Mesenchymal stem cell (in vitro differentiated cells and primary cell): Measurements from ENCODE around the gene PTGES2.

Experiments
- DNase-seq: peaks from one replicate; pipeline ENCODE4 v3.0.0-alpha.2; 2013
- H2AFZ ChIP-seq: one replicate; pipeline ENCODE4 v1.6.1; 2013; ENCODE audit warnings: low read depth, mild to moderate bottlenecking, control low read depth, inconsistent platforms, low read length, moderate library complexity
- H2AK5ac ChIP-seq: 2 replicates; pipeline ENCODE4 v1.6.1; 2013; ENCODE audit warnings: low read length, moderate library complexity, mild to moderate bottlenecking, inconsistent platforms; ENCODE audit not compliant: severe bottlenecking
- H2BK120ac ChIP-seq: one replicate; pipeline ENCODE4 v1.6.1; 2013; ENCODE audit warnings: low read depth, mild to moderate bottlenecking, inconsistent platforms, low read length, moderate library complexity
- H2BK12ac ChIP-seq, 2 experiments: one replicate each; pipeline ENCODE4 v1.6.1; 2013; ENCODE audit warnings: inconsistent platforms in 2 of 2, low read length in 2 of 2, mild to moderate bottlenecking in 2 of 2, moderate library complexity in 2 of 2, control low read depth in 1 of 2
- H2BK15ac ChIP-seq: one replicate; pipeline ENCODE4 v1.6.1; 2013; ENCODE audit warnings: mild to moderate bottlenecking, low read depth, inconsistent platforms; ENCODE audit not compliant: poor library complexity, severe bottlenecking
- H2BK5ac ChIP-seq: 2 replicates; pipeline ENCODE4 v1.6.1; 2013; ENCODE audit warnings: low read depth, mild to moderate bottlenecking, low read length, control low read depth, inconsistent platforms; ENCODE audit not compliant: poor library complexity, severe bottlenecking
- H3K14ac ChIP-seq, 2 experiments: one replicate each; pipeline ENCODE4 v1.6.1; 2013; ENCODE audit warnings: inconsistent platforms in 2 of 2, low read length in 2 of 2, control low read depth in 1 of 2, mild to moderate bottlenecking in 1 of 2, moderate library complexity in 1 of 2
- H3K18ac ChIP-seq, 2 experiments: one replicate each; pipeline ENCODE4 v1.6.1; 2013; ENCODE audit warnings: inconsistent platforms in 2 of 2, low read length in 2 of 2, control low read depth in 1 of 2, low read depth in 1 of 2, mild to moderate bottlenecking in 1 of 2
- H3K23ac ChIP-seq, 2 experiments: one replicate each; pipeline ENCODE4 v1.6.1; 2013; ENCODE audit warnings: inconsistent platforms in 2 of 2, low read length in 2 of 2, mild to moderate bottlenecking in 2 of 2, moderate library complexity in 2 of 2, control low read depth in 1 of 2
- H3K27ac ChIP-seq: 2 replicates; pipeline ENCODE4 v1.5.1; 2013; ENCODE audit warnings: mild to moderate bottlenecking, moderate library complexity, low read length, control low read depth, inconsistent platforms; ENCODE audit not compliant: poor library complexity, severe bottlenecking
- H3K27me3 ChIP-seq, 2 experiments: 2 replicates each; pipeline versions ENCODE4 v1.6.1 to v1.7.0; 2013; ENCODE audit warnings: low read length in 2 of 2, mild to moderate bottlenecking in 2 of 2, moderate library complexity in 2 of 2, control low read depth in 1 of 2, inconsistent platforms in 1 of 2; ENCODE audit not compliant: control insufficient read depth in 1 of 2, insufficient read depth in 1 of 2
- H3K36me3 ChIP-seq, 2 experiments: 2 replicates each; pipeline versions ENCODE4 v1.6.1 to v1.7.0; 2013; ENCODE audit warnings: low read length in 2 of 2, control low read depth in 1 of 2, inconsistent platforms in 1 of 2, low read depth in 1 of 2, mild to moderate bottlenecking in 1 of 2; ENCODE audit not compliant: insufficient read depth in 2 of 2, control insufficient read depth in 1 of 2
- H3K4ac ChIP-seq, 2 experiments: one replicate each; pipeline ENCODE4 v1.6.1; 2013; ENCODE audit warnings: inconsistent platforms in 2 of 2, low read length in 2 of 2, mild to moderate bottlenecking in 2 of 2, moderate library complexity in 2 of 2, control low read depth in 1 of 2, low read depth in 1 of 2
- H3K4me1 ChIP-seq: 2 replicates; pipeline ENCODE4 v1.6.1; 2013; ENCODE audit warnings: low read depth, low read length, control low read depth; ENCODE audit not compliant: control insufficient read depth, insufficient read depth
- H3K4me2 ChIP-seq: 2 replicates; pipeline ENCODE4 v1.6.1; 2013; ENCODE audit warnings: low read length, mild to moderate bottlenecking, inconsistent platforms; ENCODE audit not compliant: poor library complexity, severe bottlenecking
- H3K4me3 ChIP-seq, 2 experiments: 2 replicates each; pipeline versions ENCODE4 v1.5.1 to v1.7.0; 2013; ENCODE audit warnings: low read length in 2 of 2, mild to moderate bottlenecking in 2 of 2, control low read depth in 1 of 2, low read depth in 1 of 2; ENCODE audit not compliant: insufficient read depth in 1 of 2
- H3K79me1 ChIP-seq: replicated peaks from 2 replicates; pipeline ENCODE4 v1.6.1; 2013; ENCODE audit warnings: mild to moderate bottlenecking, control low read depth, low read length, inconsistent platforms; ENCODE audit not compliant: poor library complexity, severe bottlenecking
- H3K9ac ChIP-seq: 2 replicates; pipeline ENCODE4 v1.7.0; 2013; ENCODE audit warnings: mild to moderate bottlenecking, low read length, moderate library complexity
- H3K9me3 ChIP-seq: 2 replicates; pipeline ENCODE4 v1.7.0; 2013; ENCODE audit warnings: mild to moderate bottlenecking, low read length; ENCODE audit not compliant: control insufficient read depth
- H4K8ac ChIP-seq: one replicate; pipeline ENCODE4 v1.6.1; 2013; ENCODE audit warnings: inconsistent platforms, mild to moderate bottlenecking, low read length, moderate library complexity
- H4K91ac ChIP-seq: one replicate; pipeline ENCODE4 v1.6.1; 2013; ENCODE audit warnings: mild to moderate bottlenecking, low read length, inconsistent platforms
- WGBS: methylation state at CpG from one replicate; pipeline ENCODE4 v1.1.7; 2013; ENCODE audit warnings: mixed read lengths; 5-methylcytosine and 5-hydroxymethylcytosine counted together

PTGES2 gene

DNA sequence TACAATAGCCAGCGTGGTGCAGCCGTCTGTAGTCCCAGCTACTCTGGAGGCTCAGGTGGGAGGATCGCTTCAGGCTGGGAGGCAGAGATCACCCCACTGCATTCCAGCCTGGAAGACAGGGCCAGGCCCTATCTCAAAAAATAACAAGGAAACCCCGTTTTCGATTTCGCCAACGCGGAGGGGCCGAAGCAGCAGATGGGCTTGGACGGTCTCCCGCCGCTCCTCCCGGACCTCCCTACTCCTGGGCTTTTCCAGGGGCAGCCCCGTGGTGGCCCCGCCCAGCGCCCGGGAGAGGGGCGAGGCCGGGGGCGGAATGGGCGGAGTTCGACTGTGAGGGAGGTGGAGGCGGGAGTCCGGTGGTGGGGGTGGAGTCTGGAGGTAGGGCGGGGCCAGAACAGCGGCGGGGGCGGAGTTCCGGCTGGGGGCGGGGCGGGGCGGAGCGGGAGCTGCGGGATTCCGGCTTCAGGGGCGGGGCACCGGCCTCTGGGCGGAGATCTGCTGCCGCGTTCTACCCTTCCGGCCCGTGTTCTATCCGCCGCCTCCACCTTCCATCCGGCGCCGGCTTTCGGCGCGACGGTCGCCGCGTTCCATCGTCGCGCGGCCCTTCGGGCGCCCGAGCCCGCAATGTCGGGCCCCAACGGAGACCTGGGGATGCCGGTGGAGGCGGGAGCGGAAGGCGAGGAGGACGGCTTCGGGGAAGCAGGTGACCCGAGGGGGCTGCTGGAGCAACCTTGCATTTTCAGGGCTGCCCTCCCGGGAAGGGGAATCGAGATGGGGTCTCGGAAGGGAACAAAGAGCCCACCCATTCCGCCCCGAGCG is 32.5 kb upstream of the PTGES2 start, which contains the start of gene BBLN:
BBLN (plus strand) TSS at position 482 of the 819 bp plus-strand sequence; CDS start at position 625, 143 bp downstream.
- WGBS: under 1% methylated on average over 57 of the region's 77 CpGs
- Histone ChIP-seq H3K27me3 (no peaks in the 10 kb centered on the region), H3K4me3 (peak within 1 kb of the TSS; percentile 84 to 93), H3K4me1 (peaks cover 15% of the 10 kb centered on the region), H4K8ac (peak within 1 kb of the TSS; percentile 89), H2BK12ac (peak within 1 kb of the TSS in 1 of 2 experiments; percentile 85), H3K9me3 (no peaks in the 10 kb centered on the region), H3K4ac (peak within 1 kb of the TSS; percentile 64 to 73), H3K27ac (no peak within 1 kb of the TSS), H3K14ac (peak within 1 kb of the TSS in 1 of 2 experiments; percentile 92), H2BK15ac (no peak within 1 kb of the TSS), H3K23ac (peak within 1 kb of the TSS in 1 of 2 experiments; percentile 78), H3K79me1 (peaks cover 15% of the 10 kb centered on the region), H3K9ac (peak within 1 kb of the TSS; percentile 89), H3K18ac (peak within 1 kb of the TSS; percentile 8 to 71), H3K4me2 (peak within 1 kb of the TSS; percentile 94), H3K36me3 (peaks cover 31 to 32% of the 10 kb centered on the region in 2 experiments), H2AK5ac (no peak within 1 kb of the TSS), H4K91ac (peak within 1 kb of the TSS; percentile 57), H2BK120ac (no peak within 1 kb of the TSS), H2AFZ (peak within 1 kb of the TSS; percentile 79), H2BK5ac (no peak within 1 kb of the TSS)
- peak; percentile 94 for DNase-seq

DNA sequence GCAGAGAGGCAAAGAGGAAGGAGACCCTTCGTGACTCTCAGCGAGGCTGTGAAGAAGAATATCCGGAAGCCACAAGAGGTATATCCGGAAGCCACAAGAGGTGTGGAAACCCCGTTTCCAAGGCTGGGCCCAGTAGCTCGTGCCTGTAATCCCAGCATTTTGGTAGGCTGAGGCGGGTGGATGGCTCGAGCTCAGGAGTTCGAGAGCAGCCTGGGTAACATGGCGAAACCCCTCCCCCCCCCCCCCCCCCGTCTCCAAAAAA is 31.9 kb upstream of the PTGES2 start:
- no peak for DNase-seq
- H3K4me3 ChIP-seq: peak overlapping the region in 1 of 2 experiments; percentile 84
- no peaks in the 10 kb centered on the region for H3K9me3 ChIP-seq
- H3K4me1 ChIP-seq: peaks cover 15% of the 10 kb centered on the region
- peaks cover 26 to 27% of the 10 kb centered on the region in 2 experiments for H3K36me3 ChIP-seq
- H4K91ac ChIP-seq: peak overlapping the region; percentile 57
- peak overlapping the region; percentile 76 for H2AFZ ChIP-seq
- H3K14ac ChIP-seq: no peak overlapping the region
- H2AK5ac ChIP-seq: no peak overlapping the region
- 54% methylated on average over 11 of the region's 11 CpGs for WGBS
- H3K9ac ChIP-seq: peak overlapping the region; percentile 89
- peak overlapping the region; percentile 8 to 71 for H3K18ac ChIP-seq
- peak overlapping the region in 1 of 2 experiments; percentile 58 for H2BK12ac ChIP-seq
- H3K79me1 ChIP-seq: peaks cover 15% of the 10 kb centered on the region
- H2BK5ac ChIP-seq: no peak overlapping the region
- no peaks in the 10 kb centered on the region for H3K27me3 ChIP-seq
- no peak overlapping the region for H2BK15ac ChIP-seq
- peak overlapping the region; percentile 60 for H3K4me2 ChIP-seq
- H3K27ac ChIP-seq: no peak overlapping the region
- peak overlapping the region; percentile 89 for H4K8ac ChIP-seq
- H3K23ac ChIP-seq: no peak overlapping the region
- peak overlapping the region in 1 of 2 experiments; percentile 64 for H3K4ac ChIP-seq
- no peak overlapping the region for H2BK120ac ChIP-seq

GRCh38 chr9:128155736-128156500 is 28.4 kb upstream of the PTGES2 start:
- Histone ChIP-seq H2BK5ac (no peak overlapping the region), H3K4me1 (peaks cover 15% of the 10 kb centered on the region), H3K4ac (no peak overlapping the region), H2AK5ac (no peak overlapping the region), H3K14ac (no peak overlapping the region), H3K27me3 (peaks cover 0 to 3% of the 10 kb centered on the region in 2 experiments), H3K4me2 (no peak overlapping the region), H4K8ac (no peak overlapping the region), H3K23ac (no peak overlapping the region), H2BK12ac (no peak overlapping the region), H3K36me3 (no peaks in the 10 kb centered on the region), H3K79me1 (no peaks in the 10 kb centered on the region), H3K9ac (no peak overlapping the region), H4K91ac (no peak overlapping the region), H2BK15ac (no peak overlapping the region), H3K4me3 (no peak overlapping the region), H3K18ac (no peak overlapping the region), H2BK120ac (no peak overlapping the region), H3K9me3 (no peaks in the 10 kb centered on the region), H3K27ac (no peak overlapping the region), H2AFZ (no peak overlapping the region)
- DNase-seq: no peak
- WGBS: 93% methylated on average over 6 of the region's 7 CpGs
